PFSK-1 (cell line): ENCODE data around the gene PKM.

Source experiments
- POLR2AphosphoS5 ChIP-seq: IDR thresholded peaks from 2 replicates; pipeline ENCODE4 v1.6.1; 2012; ENCODE audit warnings: low read depth, mild to moderate bottlenecking, control low read depth, low read length, moderate library complexity
- REST ChIP-seq, 2 experiments: IDR thresholded peaks; 2 replicates each; pipeline versions ENCODE4 v1.6.1 to v1.8.0; 2011 to 2012; ENCODE audit warnings: low read depth in 2 of 2, low read length in 2 of 2, control low read depth in 1 of 2, inconsistent platforms in 1 of 2, mild to moderate bottlenecking in 1 of 2, moderate library complexity in 1 of 2; ENCODE audit not compliant: insufficient read depth in 1 of 2
- TAF1 ChIP-seq: IDR thresholded peaks from 2 replicates; pipeline ENCODE4 v1.6.1; 2012; ENCODE audit warnings: low read length, control low read depth, borderline replicate concordance; ENCODE audit not compliant: insufficient read depth

- no peak for TF ChIP-seq TAF1
- TF ChIP-seq POLR2AphosphoS5, result no peak; the same call in 1 of the 2 replicates
- TF ChIP-seq REST (IDR thresholded peaks at IDR 0.05; ENCODE audit: insufficient read depth in 1 of 2, low read depth in 2 of 2, low read length in 2 of 2), result no peak
Observed at GRCh38 chr15:72199721-72200212, 31.2 kb downstream of the PKM start.
